KG1 (cell line): ENCODE data around the gene USP33.
"Not testable (repeated sequence)": the region's sequence is repeated elsewhere in the genome, so short reads cannot be mapped to it uniquely, and the experiment has no call there.

ENCODE experiments used
- DNase-seq: peaks from one replicate; lab custom pipeline; 2025; lab: John Stamatoyannopoulos, UW

The USP33 gene

GRCh38 chr1:77759071-77760028 is at the start of gene USP33:
TSS of gene USP33 (minus strand) at chr1:77759852. CDS start at chr1:77741697, 18,155 bp downstream.
- DNase-seq, result peak; percentile 77

- no peak for DNase-seq
Observed at GRCh38 chr1:77803371-77803770, 43.7 kb upstream of the USP33 start.

GRCh38 chr1:77802026-77802425 is 42.4 kb upstream of the USP33 start:
- DNase-seq, result no peak

- DNase-seq, result no peak
Observed at GRCh38 chr1:77797991-77798390, 38.3 kb upstream of the USP33 start.

GRCh38 chr1:77796695-77797405 is 37.2 kb upstream of the USP33 start:
- no peak for DNase-seq

- no peak for DNase-seq
Observed at GRCh38 chr1:77794550-77794949, 34.9 kb upstream of the USP33 start.

- not testable (repeated sequence) for DNase-seq
Observed at GRCh38 chr1:77786093-77786741, 26.6 kb upstream of the USP33 start.

- DNase-seq, result no peak
Observed at GRCh38 chr1:77783141-77783540, 23.5 kb upstream of the USP33 start.

GRCh38 chr1:77781683-77782082 is 22.0 kb upstream of the USP33 start:
- no peak for DNase-seq

GRCh38 chr1:77779529-77780281 is 20.1 kb upstream of the USP33 start, which contains the start of gene MIGA1:
TSS of gene MIGA1 (plus strand) at chr1:77779649. CDS start at chr1:77783253, 3,604 bp downstream.
- DNase-seq, result peak; percentile 82

- DNase-seq, result no peak
Observed at GRCh38 chr1:77776007-77776700, 16.5 kb upstream of the USP33 start.

GRCh38 chr1:77768006-77768405 is 8.4 kb upstream of the USP33 start:
- no peak for DNase-seq

GRCh38 chr1:77762072-77762476 is 2.4 kb upstream of the USP33 start:
- DNase-seq, result no peak

- no peak for DNase-seq
Observed at GRCh38 chr1:77757603-77758002, 2.0 kb downstream of the USP33 start.

GRCh38 chr1:77757066-77757584 is 2.5 kb downstream of the USP33 start:
- DNase-seq, result no peak

- DNase-seq, result no peak
Observed at GRCh38 chr1:77756052-77756754, 3.4 kb downstream of the USP33 start.

GRCh38 chr1:77749489-77749888 is 10.2 kb downstream of the USP33 start:
- DNase-seq, result not testable (repeated sequence)

GRCh38 chr1:77744576-77744975 is 15.1 kb downstream of the USP33 start:
- no peak for DNase-seq

GRCh38 chr1:77742011-77742555 is 17.6 kb downstream of the USP33 start:
- no peak for DNase-seq

- no peak for DNase-seq
Observed at GRCh38 chr1:77741316-77741715, 18.3 kb downstream of the USP33 start.
